NAMALWA (cell line): ENCODE measurements around the gene MAPKAPK2.
A peak's percentile ranks its signal among the peaks of the same experiment; 100 is the strongest.
"Not testable (repeated sequence)": the region's sequence is repeated elsewhere in the genome, so short reads cannot be mapped to it uniquely, and the experiment has no call there.

Source experiments
- DNase-seq: peaks from one replicate; pipeline ENCODE4 v3.0.0-alpha.2; 2015; ENCODE audit warnings: low spot score

Gene MAPKAPK2

DNA sequence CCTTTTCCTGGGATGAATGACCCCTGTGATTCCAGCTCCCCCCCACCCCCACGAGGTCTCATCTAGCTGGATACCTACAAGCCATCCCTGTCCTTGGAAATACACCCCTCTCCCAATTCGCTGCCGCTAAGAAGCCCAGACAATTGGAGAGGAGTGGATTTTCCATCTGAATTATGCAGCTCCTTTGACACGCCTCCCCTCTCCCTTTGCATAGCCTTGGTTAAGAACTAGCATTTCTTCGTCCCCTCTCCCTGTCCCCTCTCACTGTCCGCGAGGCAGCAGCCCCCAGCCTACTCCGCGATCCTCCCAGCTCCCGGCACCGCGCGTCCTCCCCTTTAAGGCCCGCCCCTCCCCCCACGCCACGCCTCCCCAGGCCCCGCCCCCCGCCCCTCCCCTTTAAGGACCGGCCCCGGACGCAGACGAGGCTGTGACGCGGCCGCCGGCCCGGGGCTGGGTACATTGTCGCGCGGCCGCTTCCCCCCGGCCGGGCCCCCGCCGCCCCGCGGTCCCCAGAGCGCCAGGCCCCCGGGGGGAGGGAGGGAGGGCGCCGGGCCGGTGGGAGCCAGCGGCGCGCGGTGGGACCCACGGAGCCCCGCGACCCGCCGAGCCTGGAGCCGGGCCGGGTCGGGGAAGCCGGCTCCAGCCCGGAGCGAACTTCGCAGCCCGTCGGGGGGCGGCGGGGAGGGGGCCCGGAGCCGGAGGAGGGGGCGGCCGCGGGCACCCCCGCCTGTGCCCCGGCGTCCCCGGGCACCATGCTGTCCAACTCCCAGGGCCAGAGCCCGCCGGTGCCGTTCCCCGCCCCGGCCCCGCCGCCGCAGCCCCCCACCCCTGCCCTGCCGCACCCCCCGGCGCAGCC is at the start of gene MAPKAPK2:
Gene MAPKAPK2 (plus strand): TSS at position 428 of the 856 bp plus-strand sequence. CDS start 325 bp downstream, at position 753.
- peak; percentile 71 for DNase-seq

- DNase-seq = peak; percentile 93
Measured at GRCh38 chr1:206635080-206635977, 49.4 kb upstream of the MAPKAPK2 start, which contains the start of gene DYRK3. DYRK3 (plus strand) TSS chr1:206635536; CDS start chr1:206635704, 168 bp downstream.

- peak; percentile 59 for DNase-seq
Measured at GRCh38 chr1:206635978-206636345, 48.7 kb upstream of the MAPKAPK2 start.

DNA sequence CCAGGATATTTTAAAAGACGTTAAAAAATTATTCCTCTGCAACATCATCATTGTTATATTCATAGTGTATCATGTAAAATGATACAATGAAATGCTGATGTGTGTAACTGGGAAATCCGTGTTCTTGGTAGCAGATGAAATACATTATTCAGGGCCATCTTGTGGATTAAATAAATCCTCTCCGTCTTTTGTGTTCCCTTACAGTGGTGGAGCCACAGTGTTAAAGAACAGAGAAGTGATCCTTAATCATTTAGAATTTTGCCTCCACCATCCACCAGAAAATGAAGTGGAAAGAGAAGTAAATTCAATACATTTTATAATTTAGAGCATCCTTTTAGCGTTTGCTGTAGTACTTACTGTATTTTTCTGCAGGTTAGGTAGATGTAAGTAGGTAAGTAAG is 48.0 kb upstream of the MAPKAPK2 start:
- DNase-seq = no peak

GRCh38 chr1:206637605-206638004 is 47.1 kb upstream of the MAPKAPK2 start:
- no peak for DNase-seq

DNA sequence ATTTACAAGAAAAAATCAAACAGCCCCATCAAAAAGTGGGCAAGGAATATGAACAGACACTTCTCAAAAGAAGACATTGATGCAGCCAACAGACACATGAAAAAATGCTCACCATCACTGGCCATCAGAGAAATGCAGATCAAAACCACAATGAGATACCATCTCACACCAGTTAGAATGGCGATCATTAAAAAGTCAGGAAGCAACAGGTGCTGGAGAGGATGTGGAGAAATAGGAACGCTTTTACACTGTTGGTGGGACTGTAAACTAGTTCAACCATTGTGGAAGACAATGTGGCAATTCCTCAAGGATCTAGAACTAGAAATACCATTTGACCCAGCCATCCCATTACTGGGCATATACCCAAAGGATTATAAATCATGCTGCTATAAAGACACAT is 42.6 kb upstream of the MAPKAPK2 start:
- not testable (repeated sequence) for DNase-seq

GRCh38 chr1:206643118-206643698 is 41.5 kb upstream of the MAPKAPK2 start:
- DNase-seq = no peak

DNA sequence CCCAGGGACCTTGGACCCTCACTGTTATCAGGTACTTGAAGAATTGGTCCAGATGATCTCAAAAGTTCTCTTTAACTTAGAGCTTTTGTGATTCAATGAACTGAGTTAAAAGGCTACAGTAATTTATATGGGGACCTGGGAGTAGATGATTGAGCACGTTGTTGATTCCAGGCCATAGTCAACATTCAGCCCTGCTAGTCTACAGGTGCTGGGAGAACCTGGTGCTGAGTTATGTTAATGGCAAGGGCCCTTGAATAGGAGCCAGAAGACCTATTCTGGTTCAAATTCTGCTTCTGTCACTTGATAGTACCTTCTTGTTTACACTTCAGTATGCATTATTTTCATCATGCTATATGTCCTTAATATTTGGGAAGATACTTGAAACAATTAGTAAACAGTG is 38.2 kb upstream of the MAPKAPK2 start:
- DNase-seq = no peak

- no peak for DNase-seq
Measured at GRCh38 chr1:206647224-206647623, 37.5 kb upstream of the MAPKAPK2 start.

GRCh38 chr1:206649261-206649921 is 35.3 kb upstream of the MAPKAPK2 start:
- no peak for DNase-seq

GRCh38 chr1:206651014-206651413 is 33.7 kb upstream of the MAPKAPK2 start:
- DNase-seq = no peak

DNA sequence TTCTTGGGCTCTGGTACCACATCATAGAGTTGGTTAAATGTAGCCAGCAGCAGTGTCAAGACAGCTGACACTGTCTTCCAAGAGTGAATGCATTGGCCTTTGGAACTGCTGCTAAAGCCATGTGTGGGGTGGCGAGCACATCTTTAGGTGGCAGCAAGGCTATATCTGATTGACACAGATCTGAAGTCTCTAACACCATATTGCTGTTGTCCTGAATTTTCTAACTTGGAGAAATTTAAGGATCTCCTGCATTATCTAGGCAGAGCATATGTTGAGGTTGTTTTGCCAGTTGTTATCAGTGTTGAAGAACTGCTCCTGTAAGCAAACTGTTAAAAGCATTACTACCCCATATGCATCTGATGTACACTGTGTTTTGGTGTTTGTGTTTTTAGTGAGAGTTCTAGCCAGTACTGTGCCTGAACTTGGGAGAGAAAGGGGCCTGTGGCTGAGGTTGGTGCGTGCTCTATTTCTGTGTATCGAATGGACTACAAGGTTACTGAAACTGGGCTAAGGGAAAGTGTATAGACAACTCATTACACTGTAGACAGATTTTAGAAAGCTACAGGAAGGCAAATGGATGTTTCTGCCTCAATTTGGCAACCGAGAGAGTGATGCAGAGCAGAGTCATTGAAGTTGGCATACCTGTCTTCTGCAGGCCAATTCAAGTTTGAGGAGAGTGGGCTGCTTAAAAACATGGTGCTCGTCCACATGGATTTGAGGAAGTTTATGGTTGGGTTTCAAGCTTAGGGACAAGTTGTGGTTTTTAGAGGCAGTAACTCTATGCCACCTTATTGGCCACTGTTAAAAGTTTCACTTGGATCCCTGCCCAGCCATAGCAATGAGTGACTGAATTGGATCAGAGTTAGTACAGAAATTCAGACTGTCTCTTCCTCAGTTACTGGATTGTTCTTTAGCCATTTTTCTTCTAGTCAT is 32.5 kb upstream of the MAPKAPK2 start:
- DNase-seq = no peak

DNA sequence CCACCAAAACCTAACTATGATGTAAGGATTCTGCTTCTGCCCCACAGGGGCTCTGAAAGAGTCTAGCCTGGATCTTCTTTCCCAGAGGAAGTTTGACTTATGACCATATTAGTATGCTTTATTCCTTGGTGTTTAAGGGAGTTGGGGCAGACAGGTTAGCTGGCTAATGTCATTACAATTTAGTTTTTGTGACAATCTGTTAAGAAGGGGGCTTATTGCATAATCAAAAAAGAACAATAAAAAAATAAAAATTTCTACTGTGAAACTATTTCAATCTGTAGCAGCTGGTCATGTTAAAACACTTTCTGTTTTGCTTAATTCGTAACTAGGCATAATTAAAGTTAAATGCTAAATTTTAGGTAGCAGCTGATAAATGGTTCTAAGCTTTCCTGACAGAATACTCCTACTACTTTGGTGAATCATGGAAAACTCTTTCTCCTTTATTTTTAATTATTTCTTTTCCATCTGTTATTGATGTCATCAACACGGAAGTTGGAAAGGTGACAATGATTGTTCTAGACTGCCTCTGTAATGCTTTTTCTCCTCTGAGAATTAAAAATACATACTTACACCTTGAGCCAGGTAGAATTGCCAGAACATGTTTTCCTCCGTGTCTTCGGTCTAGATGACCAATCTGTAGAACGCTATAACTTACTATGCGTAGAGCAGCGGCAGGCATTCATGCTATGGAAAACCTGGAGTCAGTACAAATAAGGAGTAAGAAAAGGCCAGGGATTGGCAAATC is 30.8 kb upstream of the MAPKAPK2 start:
- no peak for DNase-seq

DNA sequence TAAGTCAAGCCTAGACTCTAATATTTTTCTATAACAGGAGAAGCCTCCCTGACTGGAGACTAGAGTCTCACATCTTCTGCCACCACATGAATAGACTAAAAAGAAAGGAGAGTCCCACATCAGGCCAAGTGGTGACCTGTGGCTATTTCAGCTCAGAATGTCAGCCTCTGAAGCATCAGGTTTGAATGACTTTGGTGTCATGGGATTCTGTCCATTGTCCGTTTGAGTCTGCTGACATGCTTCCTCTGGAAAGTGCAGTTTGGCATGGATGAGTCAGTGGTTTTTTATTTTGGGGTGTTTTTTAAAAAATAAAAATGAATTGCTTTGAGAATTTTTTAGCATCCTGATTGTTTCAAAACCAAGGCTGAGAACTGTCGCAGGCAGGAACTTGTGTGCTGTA is 29.9 kb upstream of the MAPKAPK2 start:
- no peak for DNase-seq

- no peak for DNase-seq
Measured at GRCh38 chr1:206655471-206655882, 29.2 kb upstream of the MAPKAPK2 start.

GRCh38 chr1:206656936-206657335 is 27.8 kb upstream of the MAPKAPK2 start:
- DNase-seq = no peak

DNA sequence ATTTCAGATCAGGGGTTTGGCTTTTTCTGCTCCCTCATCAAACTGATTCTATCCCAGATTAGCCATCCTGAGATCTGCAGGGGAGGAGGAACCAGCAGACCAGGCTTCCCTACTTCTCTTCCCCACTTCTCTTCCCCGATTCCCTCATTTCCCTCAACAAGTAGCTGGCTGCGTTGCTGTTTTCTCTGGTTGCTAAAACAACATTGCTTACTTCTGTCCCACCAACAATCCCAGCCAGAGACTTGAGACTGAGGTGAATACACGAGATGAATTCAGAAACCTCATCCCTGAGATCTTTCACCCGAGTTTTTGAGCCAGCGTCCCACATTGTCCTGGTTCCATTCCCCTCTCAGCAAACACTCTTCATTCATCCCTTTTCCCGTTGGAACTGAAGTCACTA is 27.0 kb upstream of the MAPKAPK2 start:
- no peak for DNase-seq

- peak; percentile 67 for DNase-seq
Measured at GRCh38 chr1:206658264-206658980, 26.3 kb upstream of the MAPKAPK2 start.

- no peak for DNase-seq
Measured at GRCh38 chr1:206658981-206659273, 25.8 kb upstream of the MAPKAPK2 start.

DNA sequence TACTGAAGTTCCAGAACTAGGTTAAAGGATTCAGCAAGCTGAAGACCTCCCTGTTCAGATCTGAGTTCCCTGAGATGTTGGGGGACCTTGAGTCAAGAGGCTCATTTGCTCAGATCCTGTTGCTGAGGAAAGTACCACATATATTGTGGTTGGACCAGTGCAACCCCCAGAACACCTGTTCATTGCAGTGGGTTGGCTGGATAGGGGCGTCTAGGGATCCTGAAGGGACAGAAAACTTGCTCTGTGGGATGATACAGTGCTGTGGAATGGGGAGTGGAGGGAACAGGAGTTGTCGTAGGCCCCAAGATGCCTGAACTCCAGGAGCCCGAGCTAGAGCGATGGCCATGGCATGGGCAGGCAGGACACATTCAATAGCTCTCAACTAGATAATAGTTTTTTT is 24.6 kb upstream of the MAPKAPK2 start:
- DNase-seq = no peak
